Measurements from ENCODE around the gene CFHR4. TPM values are rescaled to one million over a fixed set of nuclear protein-coding genes. Genes with fewer than 3 reads are reported as not detected.

Gene CFHR4
- total RNA-seq, 1 experiment from 2014 or later = not detected

GRCh38 chr1:196858811-196859210 is 29.0 kb upstream of the CFHR4 start:
- Mint-ChIP-seq H3K27me3 (ENCODE audit: low read depth) (no peaks in the 10 kb centered on the region; the same call in 1 of the 2 replicates), H3K9me3 (no peaks in the 10 kb centered on the region), H3K4me1 (no peaks in the 10 kb centered on the region), H3K4me3 (no peak overlapping the region), H3K36me3 (ENCODE audit: insufficient read depth in 1 of 3, low read depth in 3 of 3) (0 out of 7 replicates have a peak, but pooled peaks cover 0 to 2% (median 0%) of the 10 kb centered on the region in 3 experiments), H3K27ac (peak overlapping the region in 1 of 3 experiments; percentile 15; a peak in 1 of 7 replicates)
- no peak overlapping the region for H3K27ac ChIP-seq (ENCODE audit: insufficient read length, low read depth, low read length)
- no peak overlapping the region for H2AK5ac ChIP-seq (ENCODE audit: insufficient read length, low read length)
- no peaks in the 10 kb centered on the region for H3K4me1 ChIP-seq (ENCODE audit: insufficient read depth, low read length)
- no peak for DNase-seq
- no peak overlapping the region for H3K18ac ChIP-seq (ENCODE audit: insufficient read length, low read depth, low read length)
- H2BK120ac ChIP-seq (ENCODE audit: low read depth, low read length, poor library complexity, severe bottlenecking) = no peak overlapping the region
- no peak overlapping the region for H3K4ac ChIP-seq (ENCODE audit: low read depth, low read length)
- H3K79me1 ChIP-seq (ENCODE audit: insufficient read depth, low read depth, low read length, poor library complexity, severe bottlenecking) = no peaks in the 10 kb centered on the region
- no peaks in the 10 kb centered on the region for H4K20me1 ChIP-seq (ENCODE audit: control insufficient read depth, insufficient read depth, insufficient read length)
- no peak overlapping the region for H3T11ph ChIP-seq (ENCODE audit: low read length)
- no CpG with 5 or more reads among the region's 3 CpGs for WGBS (ENCODE audit: extremely low coverage, insufficient read length, low lambda C conversion rate)
- no peak overlapping the region for H2BK15ac ChIP-seq (ENCODE audit: low read depth, low read length)
- no peak for TF ChIP-seq CTCF (conservative IDR thresholded peaks at IDR 0.05)
- H3K79me2 ChIP-seq (ENCODE audit: insufficient read depth, low read length) = no peaks in the 10 kb centered on the region
- no peak overlapping the region for H2BK20ac ChIP-seq (ENCODE audit: low read depth, low read length, poor library complexity, severe bottlenecking)
- H3K23ac ChIP-seq (ENCODE audit: insufficient read length, low read depth, low read length) = no peak overlapping the region
- no peak overlapping the region for H3K9ac ChIP-seq (ENCODE audit: extremely low read depth, insufficient read length, low read length)
- H2BK12ac ChIP-seq (ENCODE audit: insufficient read length, low read depth, low read length) = no peak overlapping the region
- no peak overlapping the region for H2BK5ac ChIP-seq (ENCODE audit: insufficient read length, low read length)
- H4K8ac ChIP-seq (replicated peaks; ENCODE audit: insufficient read length, low read depth, low read length) = no peak overlapping the region
- H2AFZ ChIP-seq (ENCODE audit: low read length) = no peak overlapping the region
- H3K56ac ChIP-seq (ENCODE audit: insufficient read length, low read depth, low read length) = no peak overlapping the region
- H3K4me2 ChIP-seq (ENCODE audit: insufficient read depth, insufficient read length, low read length) = no peak overlapping the region
- H3K27me3 ChIP-seq (ENCODE audit: insufficient read depth, low read length) = no peaks in the 10 kb centered on the region
- no peaks in the 10 kb centered on the region for H3K23me2 ChIP-seq (ENCODE audit: insufficient read length, low read depth, low read length, poor library complexity, severe bottlenecking)
- no peak overlapping the region for H4K91ac ChIP-seq (ENCODE audit: insufficient read length, low read depth, low read length)
- no peak overlapping the region for H3K14ac ChIP-seq (ENCODE audit: insufficient read depth, low read length)
- H4K5ac ChIP-seq (ENCODE audit: insufficient read length, low read depth, low read length) = no peak overlapping the region
- H3K9me3 ChIP-seq (ENCODE audit: control insufficient read depth, low read depth, low read length) = no peaks in the 10 kb centered on the region
